Erythroblast (primary cell): ENCODE measurements around the gene DDX55.

ENCODE experiments used
- GATA1 ChIP-seq: IDR thresholded peaks from 2 replicates; pipeline ENCODE4 v1.6.1; 2011; ENCODE audit warnings: low read depth, mild to moderate bottlenecking, control low read depth, low read length, moderate library complexity
- POLR2A ChIP-seq: IDR thresholded peaks from 2 replicates; pipeline ENCODE4 v1.6.1; 2011; ENCODE audit warnings: mild to moderate bottlenecking, low read length

DNA sequence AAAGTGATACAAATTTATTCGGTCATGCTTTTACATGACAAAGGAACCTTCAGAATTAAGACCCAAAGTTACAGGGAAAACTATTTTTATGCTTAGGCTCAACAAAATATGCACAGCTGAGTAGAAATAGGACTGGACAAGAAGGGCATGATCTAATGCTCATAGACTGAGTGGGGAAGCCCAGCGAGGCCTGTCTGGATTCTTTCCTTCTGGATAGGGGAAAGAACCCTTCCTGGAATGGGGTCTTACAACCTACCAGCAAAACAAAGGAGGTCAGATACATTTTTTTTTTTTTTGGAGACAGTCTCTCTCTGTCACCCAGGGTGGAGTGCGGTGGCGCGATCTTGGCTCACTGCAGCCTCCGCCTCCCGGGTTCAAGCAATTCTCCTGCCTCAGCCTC is 2.2 kb upstream of the DDX55 start:
- TF ChIP-seq POLR2A (no peak), GATA1 (no peak)
